SK-N-SH (cell line): ENCODE measurements around the gene LIMK2. TPM values are rescaled to one million over a fixed set of nuclear protein-coding genes. Genes with fewer than 3 reads are reported as not detected.

ENCODE experiments used
- CTCF ChIA-PET: fragments of 300-600, 350-600 bp; formaldehyde crosslinking; extraction: SDS; loops from one replicate; lab custom pipeline; 2021; lab: Yijun Ruan, JAX
- POLR2A ChIA-PET: fragments of 350-600 bp; sonication (Branson Sonifier 250); formaldehyde crosslinking; extraction: SDS; loops from one replicate; lab custom pipeline; 2020; ENCODE audit warnings: antibody characterized with exemption, inconsistent platforms; lab: Yijun Ruan, JAX
- DNase-seq: peaks from one replicate; pipeline ENCODE4 v3.0.0; 2012
- H2AFZ ChIP-seq: fragments of 200-600 bp; sonication (generic); 2 replicates; pipeline ENCODE4 v1.8.1; 2016; ENCODE audit warnings: antibody characterized with exemption, mild to moderate bottlenecking, low read depth
- H3F3A ChIP-seq: fragments of 200-600 bp; sonication (generic); replicated peaks from 2 replicates; pipeline ENCODE3; 2016; ENCODE audit warnings: antibody characterized with exemption, mild to moderate bottlenecking; ENCODE audit not compliant: insufficient read depth
- H3K27ac ChIP-seq, 2 experiments: fragments of 200-500 bp in 1 of 2; fragments of 200-600 bp in 1 of 2; sonication (Bioruptor generic) in 1 of 2; sonication (generic), shearing (Covaris generic) in 1 of 2; 2 replicates each; pipeline versions ENCODE4 v1.5.1 to v1.6.1; 2014 to 2016; ENCODE audit warnings: low read depth in 2 of 2, inconsistent platforms in 1 of 2, low read length in 1 of 2, mild to moderate bottlenecking in 1 of 2, mixed read lengths in 1 of 2
- H3K27me3 ChIP-seq: fragments of 200-600 bp; sonication (generic), shearing (Covaris generic); 2 replicates; pipeline ENCODE4 v1.6.1; 2016; ENCODE audit warnings: mixed run types; ENCODE audit not compliant: insufficient read depth
- H3K36me3 ChIP-seq, 2 experiments: fragments of 200-500 bp in 1 of 2; fragments of 200-600 bp in 1 of 2; sonication (Bioruptor generic) in 1 of 2; sonication (generic) in 1 of 2; replicated peaks in 1 of 2; 2 replicates each; pipeline versions ENCODE3 to v1.5.1; 2014 to 2016; ENCODE audit warnings: low read length in 1 of 2, mild to moderate bottlenecking in 1 of 2; ENCODE audit not compliant: insufficient read depth in 2 of 2, control insufficient read depth in 1 of 2
- H3K4me1 ChIP-seq, 2 experiments: fragments of 200-500 bp in 1 of 2; fragments of 200-600 bp in 1 of 2; sonication (Bioruptor generic) in 1 of 2; sonication (generic), shearing (Covaris generic) in 1 of 2; 2 replicates each; pipeline versions ENCODE4 v1.5.1 to v1.6.1; 2014 to 2016; ENCODE audit warnings: low read depth in 1 of 2, low read length in 1 of 2, mixed run types in 1 of 2; ENCODE audit not compliant: insufficient read depth in 2 of 2, control insufficient read depth in 1 of 2
- H3K4me2 ChIP-seq: fragments of 200-600 bp; sonication (generic), shearing (Covaris generic); 2 replicates; pipeline ENCODE4 v1.6.1; 2017; ENCODE audit warnings: mixed run types
- H3K4me3 ChIP-seq, 2 experiments: fragments of 200-500 bp in 1 of 2; fragments of 200-600 bp in 1 of 2; sonication (Bioruptor generic) in 1 of 2; sonication (generic), shearing (Covaris generic) in 1 of 2; 2 replicates each; pipeline versions ENCODE4 v1.5.1 to v1.8.1; 2014 to 2016; ENCODE audit warnings: low read depth in 2 of 2, inconsistent platforms in 1 of 2, low read length in 1 of 2, mild to moderate bottlenecking in 1 of 2, mixed read lengths in 1 of 2, moderate library complexity in 1 of 2
- H3K79me2 ChIP-seq: fragments of 200-600 bp; sonication (generic); 2 replicates; pipeline ENCODE4 v1.8.1; 2017; ENCODE audit warnings: mild to moderate bottlenecking; ENCODE audit not compliant: insufficient read depth
- H3K9ac ChIP-seq: fragments of 200-600 bp; sonication (generic); 2 replicates; pipeline ENCODE4 v1.6.1; 2017; ENCODE audit warnings: mixed run types
- H3K9me2 ChIP-seq: fragments of 200-600 bp; sonication (generic); 2 replicates; pipeline ENCODE4 v1.6.1; 2017; ENCODE audit warnings: mixed run types
- H3K9me3 ChIP-seq: fragments of 200-600 bp; sonication (generic); 2 replicates; pipeline ENCODE4 v1.6.1; 2017; ENCODE audit warnings: mixed run types, mild to moderate bottlenecking, moderate library complexity
- H4K20me1 ChIP-seq: fragments of 200-600 bp; sonication (generic); 2 replicates; pipeline ENCODE4 v1.6.1; 2017; ENCODE audit warnings: mild to moderate bottlenecking, mixed run types; ENCODE audit not compliant: insufficient read depth
- ELF1 ChIP-seq: IDR thresholded peaks from 2 replicates; pipeline ENCODE4 v1.4.0; 2012
- FOXJ3 ChIP-seq: sonication (generic); formaldehyde crosslinking; IDR thresholded peaks from 2 replicates; pipeline ENCODE4 v1.5.1; 2020; ENCODE audit warnings: mild to moderate bottlenecking, missing genetic modification reagents
- FOXM1 ChIP-seq: IDR thresholded peaks from 2 replicates; pipeline ENCODE4 v1.4.0; 2012; ENCODE audit warnings: low read depth, mild to moderate bottlenecking
- JUND ChIP-seq: IDR thresholded peaks from 2 replicates; pipeline ENCODE4 v1.4.0; 2012
- NFIC ChIP-seq: IDR thresholded peaks from 2 replicates; pipeline ENCODE4 v1.4.0; 2012; ENCODE audit warnings: borderline replicate concordance
- NRF1 ChIP-seq: IDR thresholded peaks from 2 replicates; pipeline ENCODE4 v1.6.1; 2012; ENCODE audit warnings: low read depth, mild to moderate bottlenecking, low read length
- RAD21 ChIP-seq: IDR thresholded peaks from 2 replicates; pipeline ENCODE4 v1.6.1; 2012; ENCODE audit warnings: mild to moderate bottlenecking, low read length
- RCOR1 ChIP-seq: fragments of 150-350 bp; IDR thresholded peaks from 2 replicates; pipeline ENCODE4 v1.6.1; 2017; ENCODE audit warnings: antibody characterized with exemption, low read length
- RFX5 ChIP-seq: IDR thresholded peaks from 2 replicates; pipeline ENCODE4 v1.6.1; 2012; ENCODE audit warnings: mild to moderate bottlenecking, improper control_type of control experiment, low read length
- RXRA ChIP-seq: IDR thresholded peaks from 2 replicates; pipeline ENCODE4 v1.4.0; 2012; ENCODE audit warnings: low read depth, mild to moderate bottlenecking, borderline replicate concordance
- SMC3 ChIP-seq: IDR thresholded peaks from 2 replicates; pipeline ENCODE4 v1.6.1; 2012; ENCODE audit warnings: low read depth, low read length, improper control_type of control experiment
- TAF1 ChIP-seq: IDR thresholded peaks from 2 replicates; pipeline ENCODE4 v1.6.1; 2012; ENCODE audit warnings: low read depth, mild to moderate bottlenecking, low read length, moderate library complexity, borderline replicate concordance
- TCF12 ChIP-seq: IDR thresholded peaks from 2 replicates; pipeline ENCODE4 v1.4.0; 2012
- USF2 ChIP-seq: fragments of 150-350 bp; IDR thresholded peaks from 2 replicates; pipeline ENCODE4 v1.6.1; 2017; ENCODE audit warnings: antibody characterized with exemption, low read length, low read depth, borderline replicate concordance
- YY1 ChIP-seq: IDR thresholded peaks from 2 replicates; pipeline ENCODE4 v1.4.0; 2012; ENCODE audit warnings: low read depth, mild to moderate bottlenecking
- polyA plus RNA-seq, 3 experiments: library from polyadenylated mRNA; depleted of rRNA; stranded (reverse); fragments of >200 nt; gene quantifications; 2 replicates each; pipeline ENCODE4 v1.2.3, GENCODE V29; 2012
- TF ChIP-seq, protein P1 (sequence below): IDR thresholded peaks from 2 replicates; pipeline ENCODE4 v1.4.0; 2012; ENCODE audit warnings: low read depth
- TF ChIP-seq, protein P2 (sequence below): IDR thresholded peaks from 2 replicates; pipeline ENCODE4 v1.4.0; 2012; ENCODE audit warnings: low read depth, borderline replicate concordance
- TF ChIP-seq, protein P3 (sequence below): fragments of 150-350 bp; IDR thresholded peaks from 2 replicates; pipeline ENCODE4 v1.6.1; 2016; ENCODE audit warnings: mild to moderate bottlenecking, low read depth, low read length
- TF ChIP-seq, protein P4 (sequence below): IDR thresholded peaks from 2 replicates; pipeline ENCODE4 v1.6.1; 2012; ENCODE audit warnings: mild to moderate bottlenecking, low read depth, low read length, moderate library complexity

Gene LIMK2
- polyA plus RNA-seq, 1 of the 3 experiments (the other 2 are of a cell fraction), result 9.8 TPM

DNA sequence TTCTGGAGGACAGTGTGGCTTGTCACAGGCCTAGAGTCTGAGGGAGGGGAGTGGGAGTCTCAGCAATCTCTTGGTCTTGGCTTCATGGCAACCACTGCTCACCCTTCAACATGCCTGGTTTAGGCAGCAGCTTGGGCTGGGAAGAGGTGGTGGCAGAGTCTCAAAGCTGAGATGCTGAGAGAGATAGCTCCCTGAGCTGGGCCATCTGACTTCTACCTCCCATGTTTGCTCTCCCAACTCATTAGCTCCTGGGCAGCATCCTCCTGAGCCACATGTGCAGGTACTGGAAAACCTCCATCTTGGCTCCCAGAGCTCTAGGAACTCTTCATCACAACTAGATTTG lies 67.2 kb downstream of the LIMK2 start:
- Histone ChIP-seq H3K79me2 (no peaks in the 10 kb centered on the region), H3K4me1 (no peaks in the 10 kb centered on the region; a peak in 1 of 4 replicates), H3K27me3 (no peaks in the 10 kb centered on the region), H3K27ac (no peak overlapping the region), H3K9me3 (no peaks in the 10 kb centered on the region), H4K20me1 (no peaks in the 10 kb centered on the region), H3K4me3 (no peak overlapping the region), H3F3A (peaks cover 23% of the 10 kb centered on the region), H3K9me2 (no peaks in the 10 kb centered on the region), H3K36me3 (peaks cover 24 to 64% of the 10 kb centered on the region in 2 experiments), H2AFZ (no peak overlapping the region), H3K9ac (no peak overlapping the region), H3K4me2 (no peak overlapping the region)
- DNase-seq, result no peak
- TF ChIP-seq SMC3, result no peak
- no peak for TF ChIP-seq NFIC
- no peak for TF ChIP-seq FOXJ3 (CRISPR knock-in tag)
- no peak for TF ChIP-seq RAD21
- TF ChIP-seq, protein P1, sequence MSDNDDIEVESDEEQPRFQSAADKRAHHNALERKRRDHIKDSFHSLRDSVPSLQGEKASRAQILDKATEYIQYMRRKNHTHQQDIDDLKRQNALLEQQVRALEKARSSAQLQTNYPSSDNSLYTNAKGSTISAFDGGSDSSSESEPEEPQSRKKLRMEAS, result no peak
- ChIA-PET CTCF (interaction anchor here (1.3 to 3.1 kb wide), 3 partner anchors 17 to 67 kb away, joined by 3 to 14 read pairs (median 8); partner anchors contain the start of gene LIMK2), POLR2A (interaction anchor here (0.7 kb wide), 1 partner anchor 8 kb away, joined by 3 read pairs; no protein-coding TSS in a partner anchor)

- no peaks in the 10 kb centered on the region for H3K9me3 ChIP-seq
- H3K4me1 ChIP-seq, result no peaks in the 10 kb centered on the region; a peak in 1 of 4 replicates
- H3K27ac ChIP-seq, result no peak overlapping the region; a peak in 1 of 4 replicates
- H3K4me3 ChIP-seq, result no peak overlapping the region
- H3K4me2 ChIP-seq, result no peak overlapping the region
- ChIA-PET POLR2A (interaction anchor here (0.7 kb wide), 1 partner anchor 9 kb away, joined by 3 read pairs; no protein-coding TSS in a partner anchor), CTCF (interaction anchor here (1.3 to 3.1 kb wide), 3 partner anchors 17 to 68 kb away, joined by 3 to 14 read pairs (median 8); partner anchors contain the start of gene LIMK2)
- no peak for DNase-seq
- H3K9me2 ChIP-seq, result no peaks in the 10 kb centered on the region
- H3K36me3 ChIP-seq, result peaks cover 19 to 60% of the 10 kb centered on the region in 2 experiments
- no peaks in the 10 kb centered on the region for H4K20me1 ChIP-seq
- peaks cover 23% of the 10 kb centered on the region for H3F3A ChIP-seq
- no peak overlapping the region for H3K9ac ChIP-seq
- no peak overlapping the region for H2AFZ ChIP-seq
- H3K27me3 ChIP-seq, result no peaks in the 10 kb centered on the region
- no peaks in the 10 kb centered on the region for H3K79me2 ChIP-seq
- TF ChIP-seq, protein P1, result no peak
- TF ChIP-seq RCOR1, result no peak
- TF ChIP-seq RFX5, result no peak
- no peak for TF ChIP-seq TCF12
- no peak for TF ChIP-seq YY1
- TF ChIP-seq, protein P2, sequence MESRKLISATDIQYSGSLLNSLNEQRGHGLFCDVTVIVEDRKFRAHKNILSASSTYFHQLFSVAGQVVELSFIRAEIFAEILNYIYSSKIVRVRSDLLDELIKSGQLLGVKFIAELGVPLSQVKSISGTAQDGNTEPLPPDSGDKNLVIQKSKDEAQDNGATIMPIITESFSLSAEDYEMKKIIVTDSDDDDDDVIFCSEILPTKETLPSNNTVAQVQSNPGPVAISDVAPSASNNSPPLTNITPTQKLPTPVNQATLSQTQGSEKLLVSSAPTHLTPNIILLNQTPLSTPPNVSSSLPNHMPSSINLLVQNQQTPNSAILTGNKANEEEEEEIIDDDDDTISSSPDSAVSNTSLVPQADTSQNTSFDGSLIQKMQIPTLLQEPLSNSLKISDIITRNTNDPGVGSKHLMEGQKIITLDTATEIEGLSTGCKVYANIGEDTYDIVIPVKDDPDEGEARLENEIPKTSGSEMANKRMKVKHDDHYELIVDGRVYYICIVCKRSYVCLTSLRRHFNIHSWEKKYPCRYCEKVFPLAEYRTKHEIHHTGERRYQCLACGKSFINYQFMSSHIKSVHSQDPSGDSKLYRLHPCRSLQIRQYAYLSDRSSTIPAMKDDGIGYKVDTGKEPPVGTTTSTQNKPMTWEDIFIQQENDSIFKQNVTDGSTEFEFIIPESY, result no peak
- no peak for TF ChIP-seq SMC3
- TF ChIP-seq, protein P3, sequence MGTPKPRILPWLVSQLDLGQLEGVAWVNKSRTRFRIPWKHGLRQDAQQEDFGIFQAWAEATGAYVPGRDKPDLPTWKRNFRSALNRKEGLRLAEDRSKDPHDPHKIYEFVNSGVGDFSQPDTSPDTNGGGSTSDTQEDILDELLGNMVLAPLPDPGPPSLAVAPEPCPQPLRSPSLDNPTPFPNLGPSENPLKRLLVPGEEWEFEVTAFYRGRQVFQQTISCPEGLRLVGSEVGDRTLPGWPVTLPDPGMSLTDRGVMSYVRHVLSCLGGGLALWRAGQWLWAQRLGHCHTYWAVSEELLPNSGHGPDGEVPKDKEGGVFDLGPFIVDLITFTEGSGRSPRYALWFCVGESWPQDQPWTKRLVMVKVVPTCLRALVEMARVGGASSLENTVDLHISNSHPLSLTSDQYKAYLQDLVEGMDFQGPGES, result no peak
- no peak for TF ChIP-seq FOXM1
- TF ChIP-seq ELF1, result no peak
- no peak for TF ChIP-seq USF2
- no peak for TF ChIP-seq JUND
- no peak for TF ChIP-seq NFIC
- no peak for TF ChIP-seq TAF1
- TF ChIP-seq, protein P4, sequence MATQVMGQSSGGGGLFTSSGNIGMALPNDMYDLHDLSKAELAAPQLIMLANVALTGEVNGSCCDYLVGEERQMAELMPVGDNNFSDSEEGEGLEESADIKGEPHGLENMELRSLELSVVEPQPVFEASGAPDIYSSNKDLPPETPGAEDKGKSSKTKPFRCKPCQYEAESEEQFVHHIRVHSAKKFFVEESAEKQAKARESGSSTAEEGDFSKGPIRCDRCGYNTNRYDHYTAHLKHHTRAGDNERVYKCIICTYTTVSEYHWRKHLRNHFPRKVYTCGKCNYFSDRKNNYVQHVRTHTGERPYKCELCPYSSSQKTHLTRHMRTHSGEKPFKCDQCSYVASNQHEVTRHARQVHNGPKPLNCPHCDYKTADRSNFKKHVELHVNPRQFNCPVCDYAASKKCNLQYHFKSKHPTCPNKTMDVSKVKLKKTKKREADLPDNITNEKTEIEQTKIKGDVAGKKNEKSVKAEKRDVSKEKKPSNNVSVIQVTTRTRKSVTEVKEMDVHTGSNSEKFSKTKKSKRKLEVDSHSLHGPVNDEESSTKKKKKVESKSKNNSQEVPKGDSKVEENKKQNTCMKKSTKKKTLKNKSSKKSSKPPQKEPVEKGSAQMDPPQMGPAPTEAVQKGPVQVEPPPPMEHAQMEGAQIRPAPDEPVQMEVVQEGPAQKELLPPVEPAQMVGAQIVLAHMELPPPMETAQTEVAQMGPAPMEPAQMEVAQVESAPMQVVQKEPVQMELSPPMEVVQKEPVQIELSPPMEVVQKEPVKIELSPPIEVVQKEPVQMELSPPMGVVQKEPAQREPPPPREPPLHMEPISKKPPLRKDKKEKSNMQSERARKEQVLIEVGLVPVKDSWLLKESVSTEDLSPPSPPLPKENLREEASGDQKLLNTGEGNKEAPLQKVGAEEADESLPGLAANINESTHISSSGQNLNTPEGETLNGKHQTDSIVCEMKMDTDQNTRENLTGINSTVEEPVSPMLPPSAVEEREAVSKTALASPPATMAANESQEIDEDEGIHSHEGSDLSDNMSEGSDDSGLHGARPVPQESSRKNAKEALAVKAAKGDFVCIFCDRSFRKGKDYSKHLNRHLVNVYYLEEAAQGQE, result no peak
- TF ChIP-seq NRF1, result no peak
- TF ChIP-seq RXRA, result no peak
Observed at GRCh38 chr22:31279821-31280505, 67.9 kb downstream of the LIMK2 start.
